Liver (tissue), 9 donors: Measurements from ENCODE around the gene MAPK7. TPM values are rescaled to one million over a fixed set of nuclear protein-coding genes. Genes with fewer than 3 reads are reported as not detected.

ENCODE experiments used
- DNase-seq: peaks from one replicate; pipeline ENCODE4 v3.0.0-alpha.2; 2017; ENCODE audit warnings: low spot score
- H3K27ac ChIP-seq, 2 donors: one replicate each; pipeline ENCODE4 v1.7.0; 2013; ENCODE audit warnings: inconsistent platforms in 2 of 2, low read length in 2 of 2, control low read depth in 1 of 2, low read depth in 1 of 2, mild to moderate bottlenecking in 1 of 2
- H3K27me3 ChIP-seq, 4 donors: one replicate each; pipeline versions ENCODE4 v1.6.1 to v1.7.0; 2013; ENCODE audit warnings: low read length in 3 of 4, inconsistent platforms in 1 of 4, mild to moderate bottlenecking in 1 of 4, moderate library complexity in 1 of 4; ENCODE audit not compliant: control insufficient read depth in 4 of 4, insufficient read depth in 4 of 4
- H3K36me3 ChIP-seq, 4 donors: one replicate each; pipeline versions ENCODE4 v1.6.1 to v1.7.0; 2013; ENCODE audit warnings: low read length in 3 of 4, mild to moderate bottlenecking in 3 of 4, low read depth in 1 of 4, moderate library complexity in 1 of 4; ENCODE audit not compliant: control insufficient read depth in 4 of 4, insufficient read depth in 3 of 4
- H3K4me1 ChIP-seq, 4 donors: one replicate each; pipeline versions ENCODE4 v1.6.1 to v1.7.0; 2013; ENCODE audit warnings: low read length in 3 of 4, mild to moderate bottlenecking in 3 of 4, moderate library complexity in 1 of 4; ENCODE audit not compliant: control insufficient read depth in 4 of 4, insufficient read depth in 4 of 4
- H3K4me3 ChIP-seq, 3 donors: one replicate each; pipeline versions ENCODE4 v1.6.1 to v1.7.0; 2013; ENCODE audit warnings: low read length in 3 of 3, control low read depth in 1 of 3, low read depth in 1 of 3, mild to moderate bottlenecking in 1 of 3
- H3K9ac ChIP-seq, 2 donors: one replicate each; pipeline ENCODE4 v1.7.0; 2013; ENCODE audit warnings: low read length in 2 of 2, mild to moderate bottlenecking in 2 of 2, moderate library complexity in 2 of 2, control low read depth in 1 of 2, low read depth in 1 of 2
- H3K9me3 ChIP-seq, 4 donors: one replicate each; pipeline versions ENCODE4 v1.6.1 to v1.7.0; 2013; ENCODE audit warnings: low read length in 3 of 4; ENCODE audit not compliant: control insufficient read depth in 4 of 4
- ATF3 ChIP-seq: IDR thresholded peaks from 2 replicates; pipeline ENCODE4 v1.6.1; 2016; ENCODE audit warnings: antibody characterized with exemption
- CTCF ChIP-seq: fragments of 150-350 bp; IDR thresholded peaks from 2 replicates; pipeline ENCODE4 v1.5.1; 2017; ENCODE audit warnings: improper control_type of control experiment, low read depth, low read length; ENCODE audit not compliant: missing input control
- EGR1 ChIP-seq, 2 donors: IDR thresholded peaks; 2 replicates each; pipeline ENCODE4 v1.6.1; 2016 to 2018; ENCODE audit warnings: antibody characterized with exemption in 2 of 2, low read depth in 2 of 2
- FOXA1 ChIP-seq: IDR thresholded peaks from 2 replicates; pipeline ENCODE4 v1.6.1; 2016; ENCODE audit warnings: antibody characterized with exemption
- FOXA2 ChIP-seq: IDR thresholded peaks from 2 replicates; pipeline ENCODE4 v1.6.1; 2016; ENCODE audit warnings: antibody characterized with exemption
- GABPA ChIP-seq, 2 donors: IDR thresholded peaks in 1 of 2; conservative IDR thresholded peaks in 1 of 2; 2 replicates each; pipeline ENCODE4 v1.6.1; 2016; ENCODE audit warnings: antibody characterized with exemption in 2 of 2, mild to moderate bottlenecking in 1 of 2, moderate library complexity in 1 of 2
- HNF4A ChIP-seq, 2 donors: conservative IDR thresholded peaks; 2 replicates each; pipeline ENCODE4 v1.6.1; 2016; ENCODE audit warnings: antibody characterized with exemption in 2 of 2, mild to moderate bottlenecking in 2 of 2
- HNF4G ChIP-seq: IDR thresholded peaks from 2 replicates; pipeline ENCODE4 v1.6.1; 2016; ENCODE audit warnings: antibody characterized with exemption
- JUND ChIP-seq, 2 donors: IDR thresholded peaks; 2 replicates each; pipeline ENCODE4 v1.6.1; 2016; ENCODE audit warnings: antibody characterized with exemption in 2 of 2
- MAX ChIP-seq: IDR thresholded peaks from 2 replicates; pipeline ENCODE4 v1.6.1; 2016; ENCODE audit warnings: antibody characterized with exemption
- NR2F2 ChIP-seq: IDR thresholded peaks from 2 replicates; pipeline ENCODE4 v1.6.1; 2016; ENCODE audit warnings: antibody characterized with exemption
- RAD21 ChIP-seq, 2 donors: IDR thresholded peaks; 2 replicates each; pipeline ENCODE4 v1.6.1; 2016; ENCODE audit warnings: antibody characterized with exemption in 2 of 2, mild to moderate bottlenecking in 2 of 2
- REST ChIP-seq: IDR thresholded peaks from 2 replicates; pipeline ENCODE4 v1.6.1; 2016; ENCODE audit warnings: antibody characterized with exemption, mild to moderate bottlenecking
- RXRA ChIP-seq, 2 donors: IDR thresholded peaks; 2 replicates each; pipeline ENCODE4 v1.6.1; 2017 to 2018; ENCODE audit warnings: antibody characterized with exemption in 2 of 2, mild to moderate bottlenecking in 1 of 2
- SP1 ChIP-seq: IDR thresholded peaks from 2 replicates; pipeline ENCODE4 v1.6.1; 2018; ENCODE audit warnings: antibody characterized with exemption, mild to moderate bottlenecking
- TAF1 ChIP-seq: conservative IDR thresholded peaks from 2 replicates; pipeline ENCODE4 v1.6.1; 2016; ENCODE audit warnings: antibody characterized with exemption, mild to moderate bottlenecking
- YY1 ChIP-seq: IDR thresholded peaks from 2 replicates; pipeline ENCODE4 v1.6.1; 2016; ENCODE audit warnings: antibody characterized with exemption, mild to moderate bottlenecking
- ZBTB33 ChIP-seq: IDR thresholded peaks from 2 replicates; pipeline ENCODE4 v1.6.1; 2016; ENCODE audit warnings: antibody characterized with exemption
- WGBS: extraction: QIAGEN DNeasy Blood & Tissue Kit; methylation state at CpG from one replicate; pipeline ENCODE4 v1.1.7; 2013; 5-methylcytosine and 5-hydroxymethylcytosine counted together
- polyA plus RNA-seq, 2 donors: library from polyadenylated mRNA; stranded (reverse) in 1 of 2; unstranded in 1 of 2; fragments of 200-250 nt in 1 of 2; fragments of >200 nt in 1 of 2; fragmentation: Nextera tagmentation in 1 of 2; extraction: Ambion mirVana in 1 of 2; gene quantifications; one replicate each; pipeline versions ENCODE4 v1.2.1 to v1.2.3, GENCODE V29; 2013 to 2015
- total RNA-seq, 2 donors: library from RNA; depleted of rRNA; stranded (reverse); fragments of >200 nt; gene quantifications; one replicate each; pipeline ENCODE4 v1.2.3, GENCODE V29; 2014
- donor health status: healthy.
- donor health status: healthy.
- donor health status: healthy.
- donor health status: healthy.
- donor health status: healthy.

The MAPK7 gene
- total and polyA plus RNA-seq, 4 donors = 3.4 to 8.8 (median 5.2) TPM

- peak; percentile 64 for TF ChIP-seq YY1
- TF ChIP-seq TAF1 = peak; percentile 71
- peak in 1 of 2 donors; percentile 70 for TF ChIP-seq RAD21 (IDR thresholded peaks at IDR 0.05)
- TF ChIP-seq HNF4A (conservative IDR thresholded peaks at IDR 0.05) = peak; percentile 69 to 70
- TF ChIP-seq FOXA1 = peak; percentile 29
- peak; percentile 58 for TF ChIP-seq REST
- no peak for TF ChIP-seq MAX
- TF ChIP-seq EGR1 (IDR thresholded peaks at IDR 0.05; ENCODE audit: low read depth in 2 of 2) = no peak
- TF ChIP-seq SP1 = peak; percentile 82
- no peak for TF ChIP-seq FOXA2
- no peak for TF ChIP-seq ZBTB33
- TF ChIP-seq RXRA (IDR thresholded peaks at IDR 0.05) = peak; percentile 52 to 60
- TF ChIP-seq NR2F2 = peak; percentile 58
- peak; percentile 43 for TF ChIP-seq CTCF
- peak overlapping the region; percentile 28 to 78 for H3K9ac ChIP-seq
- H3K27ac ChIP-seq = peak overlapping the region; percentile 84 to 92
- WGBS = 32% methylated on average over 21 of the region's 21 CpGs
- H3K4me3 ChIP-seq = peak overlapping the region in 2 of 3 donors; percentile 22 to 60
- no peak for DNase-seq
- no peaks in the 10 kb centered on the region for H3K36me3 ChIP-seq
- H3K4me1 ChIP-seq = peaks cover 6 to 54% (median 43%) of the 10 kb centered on the region in 4 donors
- H3K27me3 ChIP-seq = no peaks in the 10 kb centered on the region
- no peaks in the 10 kb centered on the region for H3K9me3 ChIP-seq
These were observed 41.2 kb upstream of the MAPK7 start for GRCh38 chr17:19336938-19337711.

- H3K36me3 ChIP-seq = no peaks in the 10 kb centered on the region
- H3K4me3 ChIP-seq = peak overlapping the region in 2 of 3 donors; percentile 22 to 60
- no peaks in the 10 kb centered on the region for H3K27me3 ChIP-seq
- H3K9me3 ChIP-seq = no peaks in the 10 kb centered on the region
- peak overlapping the region in 1 of 2 donors; percentile 78 for H3K9ac ChIP-seq
- H3K4me1 ChIP-seq = peaks cover 8 to 60% (median 43%) of the 10 kb centered on the region in 4 donors
- H3K27ac ChIP-seq = peak overlapping the region; percentile 84 to 92
- 28% methylated on average over 2 of the region's 2 CpGs for WGBS
- no peak for DNase-seq
- TF ChIP-seq ATF3 = no peak
- no peak for TF ChIP-seq HNF4G
- TF ChIP-seq ZBTB33 = no peak
- no peak for TF ChIP-seq YY1
- no peak for TF ChIP-seq JUND (IDR thresholded peaks at IDR 0.05)
- TF ChIP-seq HNF4A (conservative IDR thresholded peaks at IDR 0.05) = no peak
- TF ChIP-seq EGR1 (IDR thresholded peaks at IDR 0.05; ENCODE audit: low read depth in 2 of 2) = no peak
- no peak for TF ChIP-seq MAX
- no peak for TF ChIP-seq FOXA1
- TF ChIP-seq GABPA (IDR thresholded peaks at IDR 0.05 in 1 of 2, conservative IDR thresholded peaks at IDR 0.05 in 1 of 2) = no peak
- no peak for TF ChIP-seq TAF1
- TF ChIP-seq RAD21 (IDR thresholded peaks at IDR 0.05) = no peak
These were observed 40.6 kb upstream of the MAPK7 start for GRCh38 chr17:19337712-19338023.
